IMR-90 (cell line): ENCODE measurements around the gene ADGRG1. TPM values are rescaled to one million over a fixed set of nuclear protein-coding genes. Genes with fewer than 3 reads are reported as not detected.

ENCODE experiments used
- ATAC-seq: fragments of 200-7000 bp; cut with Tn5 transposase; 2 replicates; pipeline ENCODE4 v1.9.1; 2020; ENCODE audit warnings: low read depth, mild to moderate bottlenecking, moderate library complexity
- BruUV-seq: library from RNA; stranded (reverse); fragments of 400-500 nt; replicated peaks from 2 replicates; lab custom pipeline; 2021; lab: Mats Ljungman, UMichigan
- CTCF ChIA-PET: fragments of 300-600 bp; formaldehyde crosslinking; extraction: SDS; loops from one replicate; lab custom pipeline; 2021; ENCODE audit warnings: antibody characterized with exemption; lab: Yijun Ruan, JAX
- POLR2A ChIA-PET: fragments of 300-600 bp; sonication (Branson Sonifier 250); formaldehyde crosslinking; loops from one replicate; lab custom pipeline; 2022; ENCODE audit warnings: antibody characterized with exemption; ENCODE audit not compliant: unreplicated experiment; lab: Charles Lee
- DNase-seq: peaks from one replicate; pipeline ENCODE4 v3.0.0; 2013
- H2AFZ ChIP-seq: replicated peaks from 2 replicates; pipeline ENCODE3; 2013; ENCODE audit warnings: low read length, mild to moderate bottlenecking; ENCODE audit not compliant: poor library complexity
- H2AK5ac ChIP-seq: 2 replicates; pipeline ENCODE4 v1.6.1; 2013; ENCODE audit warnings: low read depth, low read length, inconsistent platforms
- H2AK9ac ChIP-seq: replicated peaks from 2 replicates; pipeline ENCODE3; 2013; ENCODE audit warnings: mild to moderate bottlenecking, low read depth, low read length, moderate library complexity; ENCODE audit not compliant: poor library complexity
- H2BK120ac ChIP-seq: 2 replicates; pipeline ENCODE4 v1.6.1; 2013; ENCODE audit warnings: low read depth, low read length, inconsistent platforms
- H2BK15ac ChIP-seq: 3 replicates; pipeline ENCODE4 v1.6.1; 2013; ENCODE audit warnings: low read depth, low read length, inconsistent platforms
- H2BK20ac ChIP-seq: 2 replicates; pipeline ENCODE4 v1.6.1; 2013; ENCODE audit warnings: low read depth, mild to moderate bottlenecking, inconsistent platforms, low read length, moderate library complexity
- H2BK5ac ChIP-seq: 2 replicates; pipeline ENCODE4 v1.6.1; 2013; ENCODE audit warnings: mild to moderate bottlenecking, low read depth, low read length, inconsistent platforms; ENCODE audit not compliant: poor library complexity, severe bottlenecking
- H3K14ac ChIP-seq: replicated peaks from 2 replicates; pipeline ENCODE4 v1.6.1; 2013; ENCODE audit warnings: low read depth, low read length, inconsistent platforms
- H3K18ac ChIP-seq: 2 replicates; pipeline ENCODE4 v1.6.1; 2013; ENCODE audit warnings: low read depth, low read length, control low read depth
- H3K23ac ChIP-seq: 2 replicates; pipeline ENCODE4 v1.6.1; 2013; ENCODE audit warnings: low read depth, low read length, inconsistent platforms
- H3K27ac ChIP-seq: 2 replicates; pipeline ENCODE4 v1.5.1; 2013; ENCODE audit warnings: mild to moderate bottlenecking, control low read depth, low read length; ENCODE audit not compliant: insufficient read depth
- H3K27me3 ChIP-seq: 2 replicates; pipeline ENCODE4 v1.6.1; 2013; ENCODE audit warnings: low read length; ENCODE audit not compliant: control insufficient read depth, insufficient read depth
- H3K36me3 ChIP-seq: 2 replicates; pipeline ENCODE4 v1.6.1; 2013; ENCODE audit warnings: low read length, mixed read lengths; ENCODE audit not compliant: control insufficient read depth, insufficient read depth
- H3K4ac ChIP-seq: 2 replicates; pipeline ENCODE4 v1.6.1; 2013; ENCODE audit warnings: low read depth, low read length, inconsistent platforms
- H3K4me1 ChIP-seq: 2 replicates; pipeline ENCODE4 v1.6.1; 2013; ENCODE audit warnings: low read length, mixed read lengths; ENCODE audit not compliant: control insufficient read depth, insufficient read depth
- H3K4me2 ChIP-seq: 2 replicates; pipeline ENCODE4 v1.6.1; 2013; ENCODE audit warnings: low read depth, mild to moderate bottlenecking, control low read depth, low read length, moderate library complexity
- H3K4me3 ChIP-seq: 2 replicates; pipeline ENCODE4 v1.5.1; 2013; ENCODE audit warnings: low read depth, mild to moderate bottlenecking, control low read depth, low read length, moderate library complexity; ENCODE audit not compliant: insufficient read depth
- H3K56ac ChIP-seq: 2 replicates; pipeline ENCODE4 v1.6.1; 2013; ENCODE audit warnings: low read length, inconsistent platforms; ENCODE audit not compliant: insufficient read depth; ENCODE audit errors: extremely low read depth
- H3K79me1 ChIP-seq, 2 experiments: 2 replicates each; pipeline ENCODE4 v1.6.1; 2013; ENCODE audit warnings: low read length in 2 of 2, inconsistent platforms in 1 of 2, low read depth in 1 of 2
- H3K9ac ChIP-seq: 2 replicates; pipeline ENCODE4 v1.6.1; 2013; ENCODE audit warnings: low read depth, low read length, control low read depth
- H3K9me1 ChIP-seq: 2 replicates; pipeline ENCODE4 v1.6.1; 2013; ENCODE audit warnings: low read length, inconsistent platforms; ENCODE audit not compliant: insufficient read depth
- H3K9me3 ChIP-seq: 2 replicates; pipeline ENCODE4 v1.6.1; 2013; ENCODE audit warnings: low read length; ENCODE audit not compliant: control insufficient read depth, insufficient read depth
- H4K20me1 ChIP-seq: 2 replicates; pipeline ENCODE4 v1.6.1; 2013; ENCODE audit warnings: low read length, inconsistent platforms; ENCODE audit not compliant: insufficient read depth
- H4K5ac ChIP-seq: 2 replicates; pipeline ENCODE4 v1.6.1; 2013; ENCODE audit warnings: mild to moderate bottlenecking, low read depth, low read length, control low read depth
- H4K8ac ChIP-seq, 2 experiments: 2 replicates each; pipeline ENCODE4 v1.6.1; 2013; ENCODE audit warnings: low read depth in 2 of 2, low read length in 2 of 2, control low read depth in 1 of 2, inconsistent platforms in 1 of 2
- H4K91ac ChIP-seq: 2 replicates; pipeline ENCODE4 v1.6.1; 2013; ENCODE audit warnings: low read depth, low read length, inconsistent platforms; ENCODE audit not compliant: insufficient read depth
- MXI1 ChIP-seq: IDR thresholded peaks from 2 replicates; pipeline ENCODE4 v1.6.1; 2012; ENCODE audit warnings: low read depth, mild to moderate bottlenecking, low read length, moderate library complexity, borderline replicate concordance
- RCOR1 ChIP-seq: IDR thresholded peaks from 2 replicates; pipeline ENCODE4 v1.6.1; 2012; ENCODE audit warnings: mild to moderate bottlenecking, low read length, improper control_type of control experiment; ENCODE audit not compliant: insufficient replicate concordance
- WGBS, 2 experiments: methylation state at CpG; one replicate each; pipeline versions ENCODE4 v1.1.5 to v1.1.7; 2013; ENCODE audit warnings: missing lambda C conversion rate in 2 of 2; ENCODE audit not compliant: insufficient read length in 1 of 2; ENCODE audit errors: extremely low coverage in 2 of 2; 5-methylcytosine and 5-hydroxymethylcytosine counted together
- dilution Hi-C: fragments of 300-500 bp; cut with HindIII; formaldehyde crosslinking; loops from one replicate; pipeline ENCODE4 v1.14.3; 2018; ENCODE audit warnings: low sequenced_read_pairs; ENCODE audit not compliant: unreplicated experiment
- in situ Hi-C: fragments of 300-500 bp; cut with MboI; formaldehyde crosslinking; loops from 3 replicates; pipeline ENCODE4 v1.14.3; 2019; ENCODE audit warnings: low sequenced_read_pairs, inconsistent platforms, mixed read lengths
- intact Hi-C: fragments of 100-400 bp; cut with micrococcal nuclease; formaldehyde crosslinking; loops from 2 replicates; pipeline ENCODE4 v1.10.0; 2022
- polyA plus RNA-seq, 3 experiments: library from polyadenylated mRNA; depleted of rRNA; stranded (reverse); fragments of >200 nt; gene quantifications; 2 replicates each; pipeline ENCODE4 v1.2.3, GENCODE V29; 2012; ENCODE audit warnings: low replicate concordance in 1 of 3
- total RNA-seq: library from RNA; depleted of rRNA; stranded (reverse); fragments of >200 nt; gene quantifications from 2 replicates; pipeline ENCODE4 v1.2.3, GENCODE V29; 2012

The ADGRG1 gene
- total and polyA plus RNA-seq, 2 of the 4 experiments (the other 2 are of a cell fraction), result 0.90 to 8.4 TPM

DNA sequence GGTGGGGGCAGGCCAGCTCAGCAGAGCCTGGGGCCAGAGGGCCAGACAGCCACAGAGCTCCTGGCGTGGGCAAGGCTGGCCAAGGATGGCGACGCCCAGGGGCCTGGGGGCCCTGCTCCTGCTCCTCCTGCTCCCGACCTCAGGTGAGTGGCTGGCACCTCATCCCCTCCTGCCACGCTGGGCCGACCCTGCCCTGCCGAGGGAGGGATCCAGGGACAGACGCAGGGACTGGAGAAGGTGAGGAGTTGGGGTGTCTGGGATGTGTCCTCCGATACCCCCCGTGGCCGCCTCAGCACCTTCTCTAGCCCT is 39.8 kb downstream of the ADGRG1 start, which contains the start of gene ADGRG3:
Gene ADGRG3 (plus strand): TSS at position 44 of the 309 bp plus-strand sequence. CDS start 42 bp downstream, at position 86.
- Histone ChIP-seq H2BK20ac (no peak within 1 kb of the TSS), H3K9me1 (no peaks in the 10 kb centered on the region; the same call in 1 of the 2 replicates), H3K9me3 (no peaks in the 10 kb centered on the region), H2BK15ac (no peak within 1 kb of the TSS), H3K27ac (no peak within 1 kb of the TSS), H2AK9ac (peak within 1 kb of the TSS; percentile 42), H3K4me3 (no peak within 1 kb of the TSS), H4K5ac (no peak within 1 kb of the TSS), H3K27me3 (peaks cover 35% of the 10 kb centered on the region), H3K36me3 (no peaks in the 10 kb centered on the region), H3K4me2 (no peak within 1 kb of the TSS), H4K20me1 (no peaks in the 10 kb centered on the region; the same call in 1 of the 2 replicates), H4K91ac (no peak within 1 kb of the TSS), H3K4ac (no peak within 1 kb of the TSS), H3K23ac (no peak within 1 kb of the TSS), H3K79me1 (no peaks in the 10 kb centered on the region), H3K18ac (no peak within 1 kb of the TSS), H3K56ac (no peak within 1 kb of the TSS), H2AFZ (peak within 1 kb of the TSS; percentile 32), H3K14ac (no peak within 1 kb of the TSS), H2BK120ac (no peak within 1 kb of the TSS), H3K4me1 (no peaks in the 10 kb centered on the region), H2BK5ac (no peak within 1 kb of the TSS), H3K9ac (no peak within 1 kb of the TSS), H2AK5ac (no peak within 1 kb of the TSS), H4K8ac (no peak within 1 kb of the TSS)
- ChIA-PET POLR2A (no interaction called here), CTCF (no interaction called here)
- no peak for DNase-seq
- in situ Hi-C loops (no loop called here), dilution Hi-C loops (no loop called here), intact Hi-C loops (no loop called here)
- ATAC-seq, result no peak
- TF ChIP-seq RCOR1, result no peak
- TF ChIP-seq MXI1, result no peak
- WGBS, 2 experiments, result 80% methylated on average over 1 of the region's 11 CpGs; no CpG with 5 or more reads in 1 of the 2 experiments
- BruUV-seq, result no TSS peak
